Endothelial cell of umbilical vein (primary cell): ENCODE data around the gene ACTR3. TPM values are rescaled to one million over a fixed set of nuclear protein-coding genes. Genes with fewer than 3 reads are reported as not detected.

ENCODE experiments used
- BruUV-seq: library from RNA; stranded (reverse); fragments of 400-500 nt; replicated peaks from 2 replicates; lab custom pipeline; 2021; lab: Mats Ljungman, UMichigan
- CTCF ChIA-PET: fragments of 300-600, 350-600 bp; sonication (Branson Sonifier 250); formaldehyde crosslinking; loops from one replicate; lab custom pipeline; 2021; ENCODE audit warnings: antibody characterized with exemption, inconsistent platforms; lab: Charles Lee
- POLR2A ChIA-PET: fragments of 300-600, 350-600 bp; sonication (Branson Sonifier 250); formaldehyde crosslinking; loops from one replicate; lab custom pipeline; 2021; ENCODE audit warnings: antibody characterized with exemption, inconsistent platforms; lab: Charles Lee
- DNase-seq: peaks from one replicate; pipeline ENCODE4 v3.0.0-alpha.2; 2011; ENCODE audit warnings: low read depth, low spot score
- FAIRE-seq: peaks from 2 replicates; lab custom pipeline; 2011; peaks lifted over from hg19 to GRCh38; lab: Jason Lieb, UNC
- H2AFZ ChIP-seq: 2 replicates; pipeline ENCODE4 v1.6.0; 2012; ENCODE audit warnings: low read depth, low read length, control low read depth, inconsistent platforms
- H3K27ac ChIP-seq: 2 replicates; pipeline ENCODE4 v1.5.1; 2011; ENCODE audit warnings: low read depth, mild to moderate bottlenecking, control low read depth, low read length, moderate library complexity; ENCODE audit not compliant: insufficient read depth
- H3K27me3 ChIP-seq, 2 experiments: 2 replicates each; pipeline versions ENCODE4 v1.6.0 to v1.6.1; 2011; ENCODE audit warnings: low read length in 2 of 2, mixed read lengths in 1 of 2; ENCODE audit not compliant: control insufficient read depth in 2 of 2, insufficient read depth in 2 of 2
- H3K36me3 ChIP-seq, 2 experiments: 2 replicates in 1 of 2; 3 replicates in 1 of 2; pipeline ENCODE4 v1.5.1; 2011; ENCODE audit warnings: low read length in 2 of 2, mild to moderate bottlenecking in 1 of 2, moderate library complexity in 1 of 2; ENCODE audit not compliant: control insufficient read depth in 2 of 2, insufficient read depth in 2 of 2; ENCODE audit errors: extremely low read depth in 1 of 2
- H3K4me1 ChIP-seq: 3 replicates; pipeline ENCODE4 v1.5.1; 2011; ENCODE audit warnings: mild to moderate bottlenecking, low read length; ENCODE audit not compliant: control insufficient read depth, insufficient read depth; ENCODE audit errors: extremely low read depth
- H3K4me2 ChIP-seq: 2 replicates; pipeline ENCODE4 v1.6.1; 2011; ENCODE audit warnings: low read length, control low read depth, mixed read lengths; ENCODE audit not compliant: insufficient read depth
- H3K4me3 ChIP-seq, 3 experiments: fragments of 200-600 bp in 1 of 3; sonication (generic), shearing (Covaris generic) in 1 of 3; replicated peaks in 1 of 3; 2 replicates each; pipeline ENCODE4 v1.5.1; 2011 to 2016; ENCODE audit warnings: control low read depth in 3 of 3, low read length in 3 of 3, mild to moderate bottlenecking in 2 of 3, inconsistent platforms in 1 of 3, low read depth in 1 of 3, moderate library complexity in 1 of 3; ENCODE audit not compliant: insufficient read depth in 1 of 3
- H3K79me2 ChIP-seq: 2 replicates; pipeline ENCODE4 v1.6.0; 2012; ENCODE audit warnings: low read length, inconsistent platforms; ENCODE audit not compliant: control insufficient read depth, insufficient read depth
- H3K9ac ChIP-seq: replicated peaks from 2 replicates; pipeline ENCODE3; 2011; ENCODE audit warnings: low read length, control low read depth; ENCODE audit not compliant: insufficient read depth; ENCODE audit errors: extremely low read depth
- H3K9me1 ChIP-seq: replicated peaks from 3 replicates; pipeline ENCODE4 v1.6.0; 2011; ENCODE audit warnings: mild to moderate bottlenecking, low read length; ENCODE audit not compliant: control insufficient read depth, insufficient read depth; ENCODE audit errors: extremely low read depth
- H3K9me3 ChIP-seq: replicated peaks from 2 replicates; pipeline ENCODE4 v1.5.1; 2012; ENCODE audit warnings: low read length, inconsistent platforms; ENCODE audit not compliant: control insufficient read depth, insufficient read depth
- H4K20me1 ChIP-seq: replicated peaks from 2 replicates; pipeline ENCODE3; 2011; ENCODE audit warnings: mild to moderate bottlenecking, low read length; ENCODE audit not compliant: control insufficient read depth, insufficient read depth; ENCODE audit errors: extremely low read depth
- JUN ChIP-seq: IDR thresholded peaks from 2 replicates; pipeline ENCODE4 v1.6.1; 2011; ENCODE audit warnings: borderline replicate concordance, low read depth; ENCODE audit not compliant: insufficient read length, insufficient read depth
- POLR2AphosphoS5 ChIP-seq: IDR thresholded peaks from 2 replicates; pipeline ENCODE4 v1.6.1; 2012; ENCODE audit warnings: low read depth, mild to moderate bottlenecking, control low read depth, low read length, moderate library complexity; ENCODE audit not compliant: insufficient read depth
- dilution Hi-C: fragments of 300-500 bp; cut with MboI; formaldehyde crosslinking; loops from one replicate; pipeline ENCODE4 v1.15.0; 2019; ENCODE audit warnings: low sequenced_read_pairs; ENCODE audit not compliant: extremely low pct_ligation_motif_present
- intact Hi-C: fragments of 100-400 bp; cut with micrococcal nuclease; formaldehyde crosslinking; loops from one replicate; pipeline ENCODE4 v1.10.0; 2022
- polyA plus RNA-seq, 4 experiments: library from polyadenylated mRNA; depleted of rRNA in 3 of 4; stranded (reverse) in 3 of 4; unstranded in 1 of 4; fragments of >200 nt; gene quantifications; 2 replicates each; pipeline versions ENCODE4 v1.2.1 to v1.2.3, GENCODE V29; 2011 to 2012; ENCODE audit warnings: missing spikeins in 1 of 4
- total RNA-seq: library from RNA; stranded (reverse); gene quantifications from 2 replicates; pipeline ENCODE4 v1.2.3, GENCODE V29; 2021
- TF ChIP-seq, protein P1 (sequence below), 2 donors: IDR thresholded peaks; 1 replicate in 1 of 2; 2 replicates in 1 of 2; pipeline ENCODE4 v1.5.1; 2011; ENCODE audit warnings: low read length in 2 of 2, mild to moderate bottlenecking in 2 of 2, moderate library complexity in 2 of 2, control low read depth in 1 of 2, inconsistent platforms in 1 of 2, low read depth in 1 of 2; ENCODE audit not compliant: insufficient read depth in 1 of 2; ENCODE audit errors: extremely low read depth in 1 of 2

ACTR3 gene
- total and polyA plus RNA-seq, 2 donors (not counting 3 experiments of a cell fraction or from before 2014, with no cell fraction given) = 120 to 401 TPM

DNA sequence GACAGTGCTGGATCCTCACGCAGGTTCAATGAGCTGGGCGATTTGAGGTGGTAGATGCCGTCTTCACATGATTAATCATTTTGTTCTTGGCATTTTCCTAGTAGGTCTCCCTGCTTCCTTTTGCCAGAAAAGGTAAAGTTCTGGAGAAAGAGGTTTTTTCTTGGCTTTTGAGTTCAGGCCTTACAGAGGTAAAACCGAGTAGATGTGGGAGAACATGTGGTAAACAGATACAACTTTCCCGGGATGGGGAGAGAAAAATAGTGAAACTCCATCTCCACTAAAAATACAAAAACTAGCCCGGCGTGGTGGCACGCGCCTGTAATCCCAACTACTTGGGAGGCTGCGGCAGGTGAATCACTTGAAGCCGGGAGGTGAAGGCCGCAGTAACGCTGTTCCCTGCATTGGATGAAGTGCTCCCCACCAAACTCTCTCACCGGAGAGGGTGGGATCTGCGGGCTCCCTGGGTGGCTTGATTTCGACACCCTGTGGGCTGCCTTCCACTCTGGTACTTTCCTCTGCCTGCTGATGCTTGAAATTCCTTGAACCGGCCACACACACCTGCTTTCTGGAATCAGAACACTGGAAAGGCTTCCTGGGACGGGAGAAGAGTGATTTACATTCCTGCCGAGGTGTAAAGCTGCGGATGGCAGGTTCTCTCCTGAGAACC lies 88.8 kb downstream of the ACTR3 start:
- dilution Hi-C loops (no loop called here), intact Hi-C loops (no loop called here)
- DNase-seq (no peak), FAIRE-seq (no peak)
- Histone ChIP-seq H3K27ac (peak overlapping the region; percentile 27), H2AFZ (no peak overlapping the region), H3K9me3 (no peaks in the 10 kb centered on the region), H3K79me2 (no peaks in the 10 kb centered on the region), H3K9ac (no peak overlapping the region), H4K20me1 (no peaks in the 10 kb centered on the region), H3K27me3 (no peaks in the 10 kb centered on the region), H3K4me1 (peaks cover 14% of the 10 kb centered on the region), H3K9me1 (no peaks in the 10 kb centered on the region), H3K36me3 (peaks cover 0 to 2% of the 10 kb centered on the region in 2 experiments), H3K4me2 (no peak overlapping the region), H3K4me3 (no peak overlapping the region)
- no peak for TF ChIP-seq POLR2AphosphoS5
- no peak for TF ChIP-seq JUN
- TF ChIP-seq, protein P1, sequence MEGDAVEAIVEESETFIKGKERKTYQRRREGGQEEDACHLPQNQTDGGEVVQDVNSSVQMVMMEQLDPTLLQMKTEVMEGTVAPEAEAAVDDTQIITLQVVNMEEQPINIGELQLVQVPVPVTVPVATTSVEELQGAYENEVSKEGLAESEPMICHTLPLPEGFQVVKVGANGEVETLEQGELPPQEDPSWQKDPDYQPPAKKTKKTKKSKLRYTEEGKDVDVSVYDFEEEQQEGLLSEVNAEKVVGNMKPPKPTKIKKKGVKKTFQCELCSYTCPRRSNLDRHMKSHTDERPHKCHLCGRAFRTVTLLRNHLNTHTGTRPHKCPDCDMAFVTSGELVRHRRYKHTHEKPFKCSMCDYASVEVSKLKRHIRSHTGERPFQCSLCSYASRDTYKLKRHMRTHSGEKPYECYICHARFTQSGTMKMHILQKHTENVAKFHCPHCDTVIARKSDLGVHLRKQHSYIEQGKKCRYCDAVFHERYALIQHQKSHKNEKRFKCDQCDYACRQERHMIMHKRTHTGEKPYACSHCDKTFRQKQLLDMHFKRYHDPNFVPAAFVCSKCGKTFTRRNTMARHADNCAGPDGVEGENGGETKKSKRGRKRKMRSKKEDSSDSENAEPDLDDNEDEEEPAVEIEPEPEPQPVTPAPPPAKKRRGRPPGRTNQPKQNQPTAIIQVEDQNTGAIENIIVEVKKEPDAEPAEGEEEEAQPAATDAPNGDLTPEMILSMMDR (IDR thresholded peaks at IDR 0.05; ENCODE audit: extremely low read depth in 1 of 2, insufficient read depth in 1 of 2, low read depth in 1 of 2, low read length in 2 of 2) = no peak
- ChIA-PET CTCF (interaction anchor here (2.0 to 2.8 kb wide), 2 partner anchors 10 to 13 kb away, joined by 9 to 11 read pairs; no protein-coding TSS in a partner anchor), POLR2A (no interaction called here)
- no TSS peak for BruUV-seq
